SK-N-MC (cell line): Measurements from ENCODE around the gene PLXDC1.

Source experiments
- DNase-seq: peaks from one replicate; pipeline ENCODE4 v3.0.0-alpha.2; 2011; ENCODE audit warnings: low read depth, low spot score
- H3K27ac ChIP-seq: fragments of 200-600 bp; sonication (generic); 2 replicates; pipeline ENCODE4 v1.5.1; 2016; ENCODE audit warnings: mixed run types
- H3K36me3 ChIP-seq: fragments of 200-600 bp; sonication (generic); 2 replicates; pipeline ENCODE4 v1.6.1; 2017; ENCODE audit warnings: antibody characterized with exemption, low read length, mixed read lengths; ENCODE audit not compliant: insufficient read depth
- H3K4me3 ChIP-seq: fragments of 200-600 bp; sonication (generic); 2 replicates; pipeline ENCODE4 v1.5.1; 2016
- H3K9ac ChIP-seq: fragments of 200-600 bp; sonication (generic); 2 replicates; pipeline ENCODE4 v1.8.0; 2017; ENCODE audit warnings: mixed run types, mixed read lengths; ENCODE audit not compliant: insufficient read length
- H3K9me3 ChIP-seq: fragments of 200-600 bp; sonication (generic); 2 replicates; pipeline ENCODE4 v1.6.1; 2017; ENCODE audit warnings: low read depth, mild to moderate bottlenecking, antibody characterized with exemption, low read length, moderate library complexity, mixed read lengths
- EZH2 ChIP-seq: fragments of 200-600 bp; sonication (generic); IDR thresholded peaks from one replicate; pipeline ENCODE4 v1.6.1; 2017; ENCODE audit warnings: antibody characterized with exemption
- FOXP2 ChIP-seq: optimal IDR thresholded peaks from 2 replicates; pipeline ENCODE3; 2011; ENCODE audit warnings: mild to moderate bottlenecking, moderate library complexity; ENCODE audit not compliant: insufficient read depth; ENCODE audit errors: extremely low read length, control extremely low read depth
- POLR2AphosphoS5 ChIP-seq: IDR thresholded peaks from 2 replicates; pipeline ENCODE4 v1.6.1; 2012; ENCODE audit warnings: mild to moderate bottlenecking, low read depth, low read length, borderline replicate concordance

PLXDC1 gene

GRCh38 chr17:39018267-39019134 is 132.9 kb downstream of the PLXDC1 start:
- H3K4me3 ChIP-seq: no peak overlapping the region
- no peaks in the 10 kb centered on the region for H3K36me3 ChIP-seq
- no peak for DNase-seq
- no peak overlapping the region for H3K27ac ChIP-seq
- TF ChIP-seq EZH2: no peak
- no peak for TF ChIP-seq FOXP2
- TF ChIP-seq POLR2AphosphoS5: no peak
- no peaks in the 10 kb centered on the region for H3K9me3 ChIP-seq
- no peak overlapping the region for H3K9ac ChIP-seq

- no peaks in the 10 kb centered on the region for H3K36me3 ChIP-seq
- H3K9me3 ChIP-seq: no peaks in the 10 kb centered on the region
- no peak for TF ChIP-seq FOXP2
- TF ChIP-seq POLR2AphosphoS5: no peak
- no peak for TF ChIP-seq EZH2
- no peak overlapping the region for H3K27ac ChIP-seq
- H3K4me3 ChIP-seq: no peak overlapping the region
- no peak for DNase-seq
- H3K9ac ChIP-seq: no peak overlapping the region
Measured at GRCh38 chr17:39016193-39017153, 135.0 kb downstream of the PLXDC1 start.

- Histone ChIP-seq H3K27ac (no peak overlapping the region), H3K36me3 (no peaks in the 10 kb centered on the region), H3K9ac (no peak overlapping the region), H3K4me3 (no peak overlapping the region), H3K9me3 (no peaks in the 10 kb centered on the region)
- DNase-seq: no peak
- TF ChIP-seq POLR2AphosphoS5: no peak
- no peak for TF ChIP-seq EZH2
- no peak for TF ChIP-seq FOXP2
Measured at GRCh38 chr17:39015546-39015935, 135.9 kb downstream of the PLXDC1 start.

- no peaks in the 10 kb centered on the region for H3K36me3 ChIP-seq
- H3K9me3 ChIP-seq: no peaks in the 10 kb centered on the region
- TF ChIP-seq POLR2AphosphoS5 (no peak), FOXP2 (no peak), EZH2 (no peak)
- H3K4me3 ChIP-seq: no peak overlapping the region
- H3K9ac ChIP-seq: no peak overlapping the region
- peak overlapping the region; percentile 59; the same call in 1 of the 2 replicates for H3K27ac ChIP-seq
- no peak for DNase-seq
Measured at GRCh38 chr17:39014795-39015545, 136.5 kb downstream of the PLXDC1 start.

- Histone ChIP-seq H3K4me3 (no peak overlapping the region), H3K36me3 (no peaks in the 10 kb centered on the region), H3K27ac (peak overlapping the region; percentile 59; the same call in 1 of the 2 replicates), H3K9ac (no peak overlapping the region), H3K9me3 (no peaks in the 10 kb centered on the region)
- TF ChIP-seq POLR2AphosphoS5 (no peak), FOXP2 (no peak), EZH2 (no peak)
- DNase-seq: no peak
Measured at GRCh38 chr17:39014044-39014794, 137.2 kb downstream of the PLXDC1 start.
